HG02642 (cell line): ENCODE results near the gene STK32C.

Experiments used
- ATAC-seq: cut with Tn5 transposase; IDR thresholded peaks from one replicate; pipeline ENCODE4 v1.9.1; 2021; ENCODE audit warnings: mild to moderate bottlenecking; ENCODE audit not compliant: unreplicated experiment, poor library complexity

Gene STK32C

GRCh38 chr10:132252412-132252811, 55.3 kb downstream of the STK32C start:
- no peak for ATAC-seq

DNA sequence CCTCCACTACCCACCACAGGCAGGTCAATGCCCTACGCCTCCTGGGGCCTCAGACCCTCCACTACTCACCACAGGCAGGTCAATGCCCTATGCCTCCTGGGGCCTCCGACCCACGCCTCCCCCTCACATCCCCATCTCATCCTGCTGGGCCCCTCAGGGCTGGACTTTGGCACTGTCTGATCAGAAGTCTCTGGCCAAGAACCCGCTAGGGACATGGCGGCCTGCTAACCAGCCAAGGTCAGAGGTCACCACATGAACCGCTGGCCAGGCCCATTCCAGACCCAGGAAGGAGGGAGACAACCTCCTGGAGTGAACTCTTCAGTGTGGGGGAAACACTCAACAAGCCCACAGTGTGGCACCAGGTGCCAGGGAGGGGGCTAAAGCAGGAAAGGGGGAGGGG, 55.8 kb downstream of the STK32C start:
- no peak for ATAC-seq

DNA sequence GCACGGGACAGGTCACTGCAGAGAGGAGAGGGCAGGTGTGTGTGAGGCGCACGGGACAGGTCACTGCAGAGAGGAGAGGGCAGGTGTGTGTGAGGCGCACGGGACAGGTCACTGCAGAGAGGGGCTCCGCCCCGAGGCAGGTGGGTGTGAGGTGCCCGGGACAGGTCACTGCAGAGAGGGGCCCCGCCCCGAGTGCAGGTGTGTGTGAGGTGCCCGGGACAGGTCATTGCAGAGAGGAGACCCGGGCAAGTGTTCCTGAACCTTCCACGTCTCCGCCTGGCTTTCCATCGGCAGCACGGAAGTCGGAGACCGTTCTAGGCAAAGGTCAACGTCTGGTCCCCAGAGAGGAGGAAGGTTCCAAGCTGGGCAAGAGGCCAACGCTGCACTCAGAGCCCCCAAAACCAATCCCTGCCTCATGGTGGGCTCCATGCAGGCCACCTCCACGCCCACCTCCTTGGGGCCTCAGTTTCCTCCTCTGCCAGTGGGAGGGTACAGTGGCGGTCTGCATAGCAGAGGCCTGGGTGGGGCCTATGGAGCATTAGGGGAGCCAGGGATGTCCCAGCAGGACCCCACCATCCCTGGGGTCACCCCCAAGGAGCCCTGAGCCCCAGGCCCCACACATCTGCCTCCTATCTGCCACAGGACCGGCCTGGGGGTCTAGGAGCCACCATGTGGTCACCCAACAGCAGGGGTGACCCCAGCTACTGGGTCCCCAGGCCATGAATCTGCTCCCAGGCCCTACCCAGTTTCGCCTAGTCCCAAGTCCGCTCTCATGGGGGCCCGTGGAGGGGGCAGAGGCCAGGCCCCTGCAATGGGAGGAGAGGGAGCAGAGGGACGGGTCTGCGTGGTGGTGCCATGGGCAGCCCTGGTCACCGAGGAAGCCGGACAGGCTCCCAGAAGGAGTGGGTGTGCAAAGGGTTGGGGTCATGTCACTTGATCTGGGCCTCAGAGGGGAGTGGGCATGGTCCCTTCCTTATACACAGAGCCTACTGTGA, 57.0 kb downstream of the STK32C start:
- no peak for ATAC-seq

- no peak for ATAC-seq
These were observed 57.9 kb downstream of the STK32C start for GRCh38 chr10:132249824-132250375.

- no peak for ATAC-seq
These were observed 58.5 kb downstream of the STK32C start for GRCh38 chr10:132249226-132249724.

DNA sequence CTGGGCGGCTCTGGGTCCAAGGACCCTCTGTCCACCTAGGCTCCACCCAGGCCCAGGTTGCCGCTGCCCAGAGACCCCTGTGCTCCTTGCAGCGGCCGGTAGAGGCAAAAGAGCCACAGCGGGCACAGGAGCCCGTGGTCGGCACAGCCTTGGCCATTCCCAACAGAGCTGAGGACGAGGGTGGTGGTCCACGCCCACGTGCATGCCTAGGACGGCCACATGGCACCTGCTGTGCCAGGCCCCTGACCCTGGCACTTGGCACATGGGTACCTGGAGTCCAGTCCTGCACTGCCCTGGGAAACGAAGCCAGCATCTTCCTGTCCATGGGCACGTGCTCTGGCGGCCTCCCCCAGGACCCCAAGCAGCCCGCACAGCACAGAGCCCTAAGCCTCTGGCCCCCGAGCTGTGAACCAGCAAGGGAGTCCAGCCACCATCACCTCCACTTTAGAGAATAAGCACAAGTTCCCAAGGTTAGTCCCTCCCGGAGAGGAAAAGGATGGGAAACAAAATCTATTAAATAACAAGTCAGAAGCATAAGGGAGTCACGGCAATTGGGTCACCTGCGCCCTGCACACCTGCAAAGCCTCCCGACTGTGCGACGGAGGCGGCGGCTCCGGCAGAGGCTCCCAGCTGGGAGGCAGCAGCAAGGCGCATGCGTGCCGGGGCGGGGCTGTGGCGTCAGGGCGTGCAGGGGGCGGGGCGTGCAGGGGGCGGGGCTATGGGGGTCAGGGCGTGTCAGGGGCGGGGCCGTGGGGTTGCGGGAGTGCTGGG, 59.1 kb downstream of the STK32C start:
- peak; percentile 54 for ATAC-seq

GRCh38 chr10:132247943-132248342, 59.8 kb downstream of the STK32C start:
- no peak for ATAC-seq

DNA sequence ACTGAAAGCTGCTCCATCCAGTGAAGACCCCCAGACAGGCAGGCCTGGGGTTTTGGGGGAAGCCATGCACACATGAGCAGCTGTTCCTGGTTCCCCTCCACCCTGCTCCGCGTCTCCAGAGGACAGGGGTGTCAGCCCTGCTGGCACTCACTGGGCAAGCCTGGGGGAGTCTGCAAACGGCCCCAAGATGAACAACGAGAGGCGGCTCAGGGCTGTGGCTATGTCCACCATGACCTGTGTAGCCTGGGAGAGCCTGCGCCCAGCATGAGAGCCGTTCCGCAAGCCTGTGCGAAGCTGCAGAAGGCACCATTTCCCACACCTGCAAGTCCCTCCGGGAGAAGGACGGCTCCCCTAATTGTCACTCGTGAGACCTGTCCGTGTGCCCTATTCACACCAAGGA, 61.5 kb downstream of the STK32C start:
- ATAC-seq: no peak

- ATAC-seq: no peak
These were observed 62.7 kb downstream of the STK32C start for GRCh38 chr10:132245056-132245455.

- no peak for ATAC-seq
These were observed 64.1 kb downstream of the STK32C start for GRCh38 chr10:132243626-132244025.

GRCh38 chr10:132243141-132243540, 64.6 kb downstream of the STK32C start:
- ATAC-seq: no peak

GRCh38 chr10:132242103-132242840, 65.5 kb downstream of the STK32C start:
- no peak for ATAC-seq

GRCh38 chr10:132241496-132241895, 66.3 kb downstream of the STK32C start:
- ATAC-seq: no peak

GRCh38 chr10:132241086-132241485, 66.7 kb downstream of the STK32C start:
- no peak for ATAC-seq

GRCh38 chr10:132240581-132240980, 67.2 kb downstream of the STK32C start:
- no peak for ATAC-seq

- no peak for ATAC-seq
These were observed 67.6 kb downstream of the STK32C start for GRCh38 chr10:132240156-132240555.

- no peak for ATAC-seq
These were observed 68.4 kb downstream of the STK32C start for GRCh38 chr10:132239126-132240031.

GRCh38 chr10:132238371-132239125, 69.2 kb downstream of the STK32C start:
- ATAC-seq: no peak
